GM21381 (cell line): ENCODE measurements around the gene RPUSD1.
"Not testable (repeated sequence)": the region's sequence is repeated elsewhere in the genome, so short reads cannot be mapped to it uniquely, and the experiment has no call there.

Experiments used
- ATAC-seq: cut with Tn5 transposase; IDR thresholded peaks from one replicate; pipeline ENCODE4 v1.9.1; 2021; ENCODE audit warnings: mild to moderate bottlenecking, moderate library complexity; ENCODE audit not compliant: unreplicated experiment

RPUSD1 gene

GRCh38 chr16:751152-752006 lies 36.8 kb downstream of the RPUSD1 start:
- ATAC-seq, result no peak

DNA sequence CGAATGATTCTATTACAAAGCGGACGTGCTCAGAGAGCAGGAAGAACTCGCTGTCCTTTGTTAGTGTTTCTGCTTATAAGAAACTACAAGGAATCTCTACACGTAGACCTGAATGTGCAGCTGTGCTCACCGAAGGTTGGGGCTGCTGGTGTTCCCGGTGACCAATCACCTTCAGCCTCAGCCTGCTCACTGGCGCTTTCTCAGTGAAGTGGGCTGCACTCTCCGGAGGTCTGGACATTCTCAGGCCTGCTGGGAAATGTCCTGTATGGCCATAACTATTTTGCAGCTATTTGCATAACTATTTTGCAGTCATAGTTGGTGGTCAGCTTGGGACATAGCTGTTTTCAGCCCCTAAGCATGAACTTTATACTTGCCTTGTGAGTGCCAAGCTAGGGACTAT lies 37.7 kb downstream of the RPUSD1 start:
- no peak for ATAC-seq

- no peak for ATAC-seq
Observed at GRCh38 chr16:749010-749409, 39.2 kb downstream of the RPUSD1 start.

GRCh38 chr16:747978-748746 lies 40.0 kb downstream of the RPUSD1 start:
- no peak for ATAC-seq

GRCh38 chr16:746637-747036 lies 41.5 kb downstream of the RPUSD1 start:
- no peak for ATAC-seq

DNA sequence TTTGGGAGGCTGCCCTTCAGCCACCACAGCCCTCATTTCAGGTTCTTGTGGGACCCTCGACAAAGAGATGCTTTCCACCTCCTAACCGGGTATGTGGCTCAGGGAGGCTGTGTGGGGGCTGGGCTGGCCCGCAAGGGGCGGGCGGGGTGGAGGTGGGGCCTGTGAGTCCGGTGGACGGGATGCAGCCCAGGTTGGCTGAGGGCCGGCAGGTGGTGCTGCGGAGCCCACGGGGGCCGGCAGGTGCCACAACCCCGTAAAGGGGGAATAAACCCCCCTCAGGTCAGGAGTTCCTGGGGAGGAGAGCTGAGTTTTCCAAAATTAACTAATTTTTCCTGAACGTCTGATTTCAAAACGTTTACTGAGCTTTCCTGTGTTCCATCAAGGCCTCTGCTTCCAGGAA lies 42.4 kb downstream of the RPUSD1 start:
- ATAC-seq, result no peak

GRCh38 chr16:743794-744500 lies 44.2 kb downstream of the RPUSD1 start:
- ATAC-seq, result no peak

GRCh38 chr16:742894-743293 lies 45.3 kb downstream of the RPUSD1 start:
- ATAC-seq, result not testable (repeated sequence)

GRCh38 chr16:741986-742629 lies 46.1 kb downstream of the RPUSD1 start:
- no peak for ATAC-seq

- ATAC-seq, result peak; percentile 76
Observed at GRCh38 chr16:740764-741505, 47.2 kb downstream of the RPUSD1 start, which contains the start of gene CIAO3. Gene CIAO3, minus strand, starts transcription at chr16:740997. Its CDS starts 12 bp downstream, at chr16:740985.

GRCh38 chr16:740459-740763 lies 47.8 kb downstream of the RPUSD1 start:
- peak; percentile 23 for ATAC-seq

DNA sequence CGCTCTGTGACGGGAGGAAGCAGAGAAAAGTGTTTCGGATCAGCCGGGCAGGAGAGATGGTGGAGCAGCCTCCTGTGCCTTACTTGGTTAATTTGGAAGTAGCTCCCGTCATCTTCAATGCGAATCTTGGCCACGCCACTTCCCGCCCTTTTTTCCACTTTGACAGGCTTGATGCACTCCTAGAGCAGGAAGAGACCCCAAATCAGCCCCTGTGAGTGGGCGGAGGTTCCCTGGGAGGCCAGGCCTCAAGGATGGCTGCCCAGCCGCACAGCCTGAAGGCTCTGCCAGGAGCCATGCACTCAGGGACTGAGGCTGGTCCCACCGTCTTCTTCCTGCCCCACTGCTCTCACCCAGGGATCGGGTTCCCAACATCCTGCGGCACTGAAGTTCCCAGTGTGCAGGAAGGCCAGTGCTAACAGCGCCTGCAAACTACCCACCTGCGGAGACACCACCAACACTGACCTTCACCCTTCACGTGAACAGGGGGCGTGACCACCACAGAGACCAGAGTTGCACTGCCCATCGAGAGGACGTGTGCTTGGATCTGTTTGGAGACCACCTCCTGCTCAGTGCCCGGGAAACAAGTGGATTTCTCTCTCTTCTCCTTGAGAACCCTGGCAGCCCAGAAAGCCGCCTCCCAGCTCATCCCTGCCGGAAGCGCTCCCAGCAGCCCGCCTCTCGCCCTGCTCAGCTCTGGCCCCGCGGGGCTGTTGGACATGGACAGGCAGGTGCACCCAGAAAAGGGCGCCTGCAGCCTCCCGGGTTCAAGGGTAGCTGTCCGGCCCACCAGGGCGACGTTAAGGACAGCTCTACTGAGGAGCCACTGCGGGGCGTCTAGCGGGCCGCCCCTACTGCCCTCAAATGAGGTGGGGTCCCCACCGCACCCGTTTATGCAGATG lies 48.4 kb downstream of the RPUSD1 start:
- ATAC-seq, result no peak

DNA sequence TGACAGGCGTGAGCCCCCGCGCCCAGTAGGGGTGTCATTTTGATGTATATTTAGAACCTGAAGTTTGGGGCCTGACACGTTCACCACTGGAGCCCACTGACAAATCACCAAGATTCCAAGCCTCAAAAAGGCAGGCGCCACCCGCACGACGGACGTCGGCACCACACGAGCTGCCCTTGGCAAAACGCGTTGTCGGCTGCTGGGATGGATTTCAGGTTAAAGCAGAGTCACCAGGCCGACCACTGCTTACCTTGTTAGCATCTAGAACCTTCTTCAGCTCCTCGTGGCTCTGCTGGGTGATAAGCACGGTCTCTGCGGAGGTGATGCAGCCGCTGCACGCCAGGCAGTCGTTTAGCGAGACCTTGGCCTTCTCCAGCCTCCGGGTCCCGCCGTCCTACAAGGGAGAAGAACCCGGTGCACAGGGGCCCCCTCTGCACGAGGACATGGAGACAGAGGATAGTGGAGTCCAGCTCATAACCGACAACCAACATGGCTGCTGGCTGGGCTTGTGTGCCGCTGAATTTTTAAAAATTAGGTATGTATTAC lies 51.2 kb downstream of the RPUSD1 start:
- no peak for ATAC-seq

DNA sequence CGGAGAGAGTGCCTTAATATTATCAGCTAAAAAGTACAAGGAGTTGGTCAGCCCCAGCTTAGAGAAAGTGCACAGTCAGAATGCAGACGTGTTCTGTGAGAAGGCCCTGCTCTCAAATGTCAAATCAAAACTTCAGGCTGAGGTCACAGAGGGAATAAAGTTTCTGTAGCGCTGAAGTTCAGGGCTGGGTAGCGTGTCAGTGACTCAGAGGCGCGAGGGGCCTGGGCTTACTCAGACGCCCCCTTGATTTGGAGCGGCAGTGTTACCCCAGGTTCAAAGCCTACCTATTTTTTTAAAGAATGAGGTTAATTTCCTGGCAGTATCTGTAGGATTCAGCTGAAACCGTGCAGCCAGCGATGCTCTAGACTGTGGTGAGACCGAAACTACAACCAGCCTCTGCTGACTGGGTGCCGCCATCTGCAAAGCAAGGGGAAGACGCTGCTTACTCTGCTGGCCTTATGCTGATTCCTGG lies 52.2 kb downstream of the RPUSD1 start:
- no peak for ATAC-seq

DNA sequence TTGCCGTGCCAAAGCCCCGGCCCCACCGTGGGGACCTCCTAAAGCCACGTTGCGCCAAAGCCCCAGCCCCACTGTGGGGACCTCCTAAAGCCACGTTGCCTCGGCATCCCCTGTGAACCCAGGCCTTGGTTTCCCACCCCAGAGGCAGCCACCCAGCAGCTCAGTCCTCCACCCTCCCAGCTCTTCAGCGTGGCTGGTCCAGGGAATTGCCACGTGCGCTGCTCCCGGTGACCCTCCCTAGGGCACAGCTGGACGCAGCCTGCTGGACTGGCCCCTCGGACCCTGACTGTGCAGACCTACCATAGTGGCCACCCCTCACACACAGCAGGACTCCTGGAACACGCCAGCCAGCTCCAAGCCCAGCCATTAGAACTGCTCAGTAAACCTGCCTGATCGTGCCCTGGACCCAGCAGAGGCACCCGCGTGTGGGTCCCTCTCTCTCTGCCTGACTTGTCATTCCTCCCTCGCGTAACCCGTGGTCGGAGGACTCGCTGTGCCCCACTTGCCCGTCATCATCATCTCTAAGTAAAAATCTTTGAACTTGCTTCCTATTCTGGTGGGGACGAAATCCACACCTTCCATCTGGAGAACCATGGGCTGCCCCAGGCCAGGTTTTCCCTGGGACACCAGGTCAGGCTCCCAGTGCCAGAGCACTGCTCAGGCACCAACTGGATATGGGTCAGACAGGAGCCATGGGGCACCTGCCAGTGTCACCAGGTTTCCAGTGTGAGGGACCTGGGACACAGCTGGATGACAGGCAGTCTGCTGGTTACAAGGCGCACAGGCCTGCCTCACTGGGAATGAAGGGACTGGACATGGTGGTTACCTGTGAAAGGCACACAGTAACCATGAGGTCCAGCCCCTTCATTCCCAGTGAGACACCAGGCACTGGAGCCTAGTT lies 53.0 kb downstream of the RPUSD1 start:
- no peak for ATAC-seq
